Measurements from ENCODE around the gene ORC3. TPM values are rescaled to one million over a fixed set of nuclear protein-coding genes. Genes with fewer than 3 reads are reported as not detected.

The ORC3 gene
- total RNA-seq, 1 donor from 2014 or later = 29.7 TPM

DNA sequence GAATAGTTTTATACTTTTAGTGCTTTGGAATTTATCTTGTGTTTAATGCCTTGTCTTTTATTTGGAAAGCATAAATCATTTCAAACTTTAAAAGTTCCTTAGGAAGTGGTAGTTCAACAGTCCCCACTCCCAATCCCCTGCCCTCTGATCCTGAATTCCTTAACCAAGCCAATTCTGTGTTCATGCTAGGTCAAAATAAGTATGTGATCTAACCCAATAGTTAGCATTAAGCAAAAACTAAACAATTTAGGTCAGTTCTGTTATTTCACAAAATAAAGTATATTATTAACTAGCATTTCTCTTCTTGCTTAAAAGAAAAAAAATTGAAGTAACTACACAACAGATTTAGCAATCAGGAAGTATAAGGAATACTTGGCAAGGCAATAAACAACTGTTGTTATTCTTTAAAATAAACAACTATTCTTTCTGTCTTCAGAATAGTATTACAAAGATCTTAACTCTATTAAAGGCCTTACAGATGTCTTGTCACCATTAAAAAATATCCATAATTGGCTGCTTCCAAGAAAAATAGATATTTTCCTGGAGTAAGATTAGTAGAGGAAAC lies 75.1 kb downstream of the ORC3 start:
- DNase-seq (ENCODE audit: low read depth) = no peak
- TF ChIP-seq CTCF (conservative IDR thresholded peaks at IDR 0.05; ENCODE audit: low read depth, low read length) = no peak
- no peak overlapping the region for H3K4me3 ChIP-seq (ENCODE audit: low read depth, low read length)

- no peak overlapping the region for H3K4me3 ChIP-seq (ENCODE audit: low read depth, low read length)
- no peak for TF ChIP-seq CTCF (conservative IDR thresholded peaks at IDR 0.05; ENCODE audit: low read depth, low read length)
- DNase-seq (ENCODE audit: low read depth) = no peak
Measured at GRCh38 chr6:87667032-87667431, 77.1 kb downstream of the ORC3 start.

- no peak for TF ChIP-seq CTCF (conservative IDR thresholded peaks at IDR 0.05; ENCODE audit: low read depth, low read length)
- H3K4me3 ChIP-seq (ENCODE audit: low read depth, low read length) = no peak overlapping the region
- DNase-seq (ENCODE audit: low read depth) = no peak
Measured at GRCh38 chr6:87668013-87668412, 78.1 kb downstream of the ORC3 start.

DNA sequence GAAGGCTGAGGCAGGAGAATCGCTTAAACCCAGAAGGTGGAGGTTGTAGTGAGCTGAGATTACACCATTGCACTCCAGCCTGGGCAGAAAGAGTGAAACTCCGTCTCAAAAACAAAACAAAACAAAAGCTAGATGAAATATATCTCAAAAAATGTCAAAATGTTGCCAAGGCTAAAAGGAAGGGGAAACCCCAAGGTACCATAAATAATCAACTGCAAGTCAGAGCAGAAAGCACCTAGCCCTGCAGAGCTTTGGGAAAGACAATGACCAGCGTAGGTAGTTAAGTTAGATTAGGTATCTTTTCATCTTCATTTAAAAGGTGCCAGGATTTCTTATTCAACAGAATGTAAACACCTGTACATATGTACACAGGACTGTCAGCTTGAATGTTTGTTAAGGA lies 79.1 kb downstream of the ORC3 start:
- no peak overlapping the region for H3K4me3 ChIP-seq (ENCODE audit: low read depth, low read length)
- no peak for DNase-seq (ENCODE audit: low read depth)
- no peak for TF ChIP-seq CTCF (conservative IDR thresholded peaks at IDR 0.05; ENCODE audit: low read depth, low read length)

DNA sequence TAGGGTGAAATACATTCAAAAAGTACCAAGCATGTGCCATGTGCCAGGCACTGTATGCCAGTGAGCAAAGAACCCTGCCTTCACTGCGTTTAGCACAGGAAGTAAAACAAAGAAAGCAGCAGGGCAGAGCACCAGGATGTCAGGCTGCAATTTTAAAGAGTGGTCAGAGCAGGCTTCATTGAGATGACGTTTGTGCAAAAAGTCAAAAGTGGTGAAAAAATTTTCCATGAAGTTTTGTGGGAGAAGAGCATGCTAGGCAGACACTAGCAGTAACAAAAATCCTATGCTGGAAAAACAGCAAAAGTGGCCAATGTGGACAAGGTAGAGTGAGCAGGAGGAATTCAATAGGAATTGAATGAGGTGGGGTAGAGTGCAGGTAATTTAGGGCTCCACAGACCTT lies 80.8 kb downstream of the ORC3 start:
- TF ChIP-seq CTCF (conservative IDR thresholded peaks at IDR 0.05; ENCODE audit: low read depth, low read length) = no peak
- no peak for DNase-seq (ENCODE audit: low read depth)
- H3K4me3 ChIP-seq (ENCODE audit: low read depth, low read length) = no peak overlapping the region

- TF ChIP-seq CTCF (conservative IDR thresholded peaks at IDR 0.05; ENCODE audit: low read depth, low read length) = no peak
- H3K4me3 ChIP-seq (ENCODE audit: low read depth, low read length) = no peak overlapping the region
- peak; percentile 84 for DNase-seq (ENCODE audit: low read depth)
Measured at GRCh38 chr6:87671555-87672029, 81.7 kb downstream of the ORC3 start.

- no peak overlapping the region for H3K4me3 ChIP-seq (ENCODE audit: low read depth, low read length)
- TF ChIP-seq CTCF (conservative IDR thresholded peaks at IDR 0.05; ENCODE audit: low read depth, low read length) = no peak
- no peak for DNase-seq (ENCODE audit: low read depth)
Measured at GRCh38 chr6:87672641-87673040, 82.7 kb downstream of the ORC3 start.

All from epithelial cell of proximal tubule (primary cell).